H9 (cell line): ENCODE measurements around the gene ATP6V0A4. TPM values are rescaled to one million over a fixed set of nuclear protein-coding genes. Genes with fewer than 3 reads are reported as not detected.

Experiments used
- DNase-seq: peaks from one replicate; pipeline ENCODE4 v3.0.0-alpha.2; 2017
- H2AFZ ChIP-seq: one replicate; pipeline ENCODE4 v1.6.1; 2013; ENCODE audit warnings: mild to moderate bottlenecking, low read length, control low read depth, moderate library complexity
- H2AK5ac ChIP-seq: 2 replicates; pipeline ENCODE4 v1.6.1; 2013; ENCODE audit warnings: low read length, control low read depth, mixed read lengths; ENCODE audit not compliant: insufficient read length
- H2BK120ac ChIP-seq: one replicate; pipeline ENCODE4 v1.6.1; 2013; ENCODE audit warnings: low read depth, mild to moderate bottlenecking, low read length, control low read depth, inconsistent platforms; ENCODE audit not compliant: poor library complexity, severe bottlenecking
- H2BK12ac ChIP-seq: 2 replicates; pipeline ENCODE4 v1.6.1; 2013; ENCODE audit warnings: low read length, control low read depth, mixed read lengths, low read depth; ENCODE audit not compliant: insufficient read length
- H2BK15ac ChIP-seq: 2 replicates; pipeline ENCODE4 v1.6.1; 2013; ENCODE audit warnings: low read depth, low read length, control low read depth
- H2BK20ac ChIP-seq: one replicate; pipeline ENCODE4 v1.6.1; 2013; ENCODE audit warnings: low read depth, mild to moderate bottlenecking, low read length, control low read depth, inconsistent platforms; ENCODE audit not compliant: poor library complexity, severe bottlenecking
- H2BK5ac ChIP-seq: 2 replicates; pipeline ENCODE4 v1.6.1; 2013; ENCODE audit warnings: low read length, control low read depth, mixed read lengths; ENCODE audit not compliant: insufficient read length
- H3K14ac ChIP-seq: 2 replicates; pipeline ENCODE4 v1.6.1; 2013; ENCODE audit warnings: low read length, control low read depth; ENCODE audit not compliant: insufficient read depth
- H3K18ac ChIP-seq: 2 replicates; pipeline ENCODE4 v1.6.1; 2013; ENCODE audit warnings: low read depth, mild to moderate bottlenecking, mixed read lengths, low read length, control low read depth; ENCODE audit not compliant: insufficient read length
- H3K23ac ChIP-seq: 2 replicates; pipeline ENCODE4 v1.6.1; 2013; ENCODE audit warnings: low read length, control low read depth, mixed read lengths, low read depth; ENCODE audit not compliant: insufficient read length
- H3K23me2 ChIP-seq: 2 replicates; pipeline ENCODE4 v1.6.1; 2013; ENCODE audit warnings: low read depth, mild to moderate bottlenecking, mixed read lengths, low read length, control low read depth; ENCODE audit not compliant: insufficient read length, poor library complexity, severe bottlenecking
- H3K27ac ChIP-seq: 2 replicates; pipeline ENCODE4 v1.5.1; 2013; ENCODE audit warnings: low read length, control low read depth, mixed read lengths, low read depth; ENCODE audit not compliant: insufficient read length
- H3K27me3 ChIP-seq: 2 replicates; pipeline ENCODE4 v1.6.1; 2013; ENCODE audit warnings: low read length, control low read depth, inconsistent platforms; ENCODE audit not compliant: insufficient read depth
- H3K4ac ChIP-seq: 2 replicates; pipeline ENCODE4 v1.6.1; 2013; ENCODE audit warnings: low read depth, mild to moderate bottlenecking, control low read depth, inconsistent platforms, low read length, moderate library complexity
- H3K4me1 ChIP-seq: 2 replicates; pipeline ENCODE4 v1.6.1; 2013; ENCODE audit warnings: low read length, control low read depth, inconsistent platforms; ENCODE audit not compliant: insufficient read depth
- H3K4me2 ChIP-seq: 2 replicates; pipeline ENCODE4 v1.6.1; 2013; ENCODE audit warnings: low read length, control low read depth, mixed read lengths; ENCODE audit not compliant: insufficient read length, insufficient read depth
- H3K56ac ChIP-seq: 2 replicates; pipeline ENCODE4 v1.6.1; 2013; ENCODE audit warnings: low read depth, mild to moderate bottlenecking, mixed read lengths, low read length, control low read depth; ENCODE audit not compliant: insufficient read length
- H3K79me1 ChIP-seq: 2 replicates; pipeline ENCODE4 v1.6.1; 2013; ENCODE audit warnings: low read depth, mild to moderate bottlenecking, moderate library complexity, low read length, control low read depth, inconsistent platforms; ENCODE audit not compliant: insufficient read depth, poor library complexity, severe bottlenecking
- H3K79me2 ChIP-seq: 2 replicates; pipeline ENCODE4 v1.6.1; 2013; ENCODE audit warnings: low read length, control low read depth, inconsistent platforms; ENCODE audit not compliant: insufficient read depth
- H3K9ac ChIP-seq: 2 replicates; pipeline ENCODE4 v1.6.1; 2013; ENCODE audit warnings: low read length, control low read depth, mixed read lengths; ENCODE audit not compliant: insufficient read length; ENCODE audit errors: extremely low read depth
- H3K9me3 ChIP-seq: one replicate; pipeline ENCODE4 v1.6.1; 2013; ENCODE audit warnings: low read depth, low read length, inconsistent platforms; ENCODE audit not compliant: control insufficient read depth
- H3T11ph ChIP-seq: one replicate; pipeline ENCODE4 v1.6.1; 2013; ENCODE audit warnings: mild to moderate bottlenecking, low read length, control low read depth, inconsistent platforms
- H4K20me1 ChIP-seq: one replicate; pipeline ENCODE4 v1.6.1; 2013; ENCODE audit not compliant: control insufficient read depth, insufficient read length, insufficient read depth
- H4K5ac ChIP-seq: 2 replicates; pipeline ENCODE4 v1.6.1; 2013; ENCODE audit warnings: low read depth, mild to moderate bottlenecking, mixed read lengths, low read length, control low read depth; ENCODE audit not compliant: insufficient read length
- H4K8ac ChIP-seq: replicated peaks from 2 replicates; pipeline ENCODE4 v1.6.1; 2013; ENCODE audit warnings: low read length, control low read depth, mixed read lengths, low read depth; ENCODE audit not compliant: insufficient read length
- H4K91ac ChIP-seq: 2 replicates; pipeline ENCODE4 v1.6.1; 2013; ENCODE audit warnings: low read depth, mild to moderate bottlenecking, moderate library complexity, mixed read lengths, low read length, control low read depth; ENCODE audit not compliant: insufficient read length
- H3K27ac Mint-ChIP-seq, 3 experiments: 2 replicates in 2 of 3; 3 replicates in 1 of 3; pipeline ENCODE4 v1.8.0; 2020 to 2021; ENCODE audit warnings: mixed read lengths in 3 of 3, mild to moderate bottlenecking in 1 of 3, moderate library complexity in 1 of 3
- H3K27me3 Mint-ChIP-seq: 2 replicates; pipeline ENCODE4 v1.8.0; 2021; ENCODE audit warnings: low read depth, mild to moderate bottlenecking, moderate library complexity, mixed read lengths
- H3K36me3 Mint-ChIP-seq, 3 experiments: 2 replicates in 2 of 3; 3 replicates in 1 of 3; pipeline ENCODE4 v1.8.0; 2020 to 2021; ENCODE audit warnings: low read depth in 3 of 3, mixed read lengths in 3 of 3; ENCODE audit not compliant: insufficient read depth in 1 of 3
- H3K4me1 Mint-ChIP-seq, 2 experiments: 2 replicates each; pipeline ENCODE4 v1.8.0; 2020; ENCODE audit warnings: mixed read lengths in 2 of 2
- H3K4me3 Mint-ChIP-seq, 2 experiments: 2 replicates in 1 of 2; 3 replicates in 1 of 2; pipeline ENCODE4 v1.8.0; 2020 to 2021; ENCODE audit warnings: mild to moderate bottlenecking in 2 of 2, mixed read lengths in 2 of 2, moderate library complexity in 1 of 2
- H3K9me3 Mint-ChIP-seq, 2 experiments: 2 replicates in 1 of 2; 3 replicates in 1 of 2; pipeline ENCODE4 v1.8.0; 2020; ENCODE audit warnings: mild to moderate bottlenecking in 2 of 2, mixed read lengths in 2 of 2, moderate library complexity in 1 of 2
- WGBS: extraction: QIAGEN DNeasy Blood & Tissue Kit; methylation state at CpG from one replicate; pipeline ENCODE4 v1.1.7; 2013; ENCODE audit warnings: missing lambda C conversion rate, low lambda C conversion rate, mixed read lengths; ENCODE audit not compliant: insufficient read length; ENCODE audit errors: extremely low coverage; 5-methylcytosine and 5-hydroxymethylcytosine counted together
- total RNA-seq: library from RNA; stranded (reverse); gene quantifications from 2 replicates; pipeline ENCODE4 v1.2.1, GENCODE V29; 2021
- TF ChIP-seq, protein P1 (sequence below): fragments of 200-600 bp; sonication (generic); conservative IDR thresholded peaks from 3 replicates; pipeline ENCODE4 v1.8.0; 2021; ENCODE audit warnings: antibody characterized with exemption, mild to moderate bottlenecking

The ATP6V0A4 gene
- total RNA-seq, 1 experiment from 2014 or later, result 0.79 TPM

DNA sequence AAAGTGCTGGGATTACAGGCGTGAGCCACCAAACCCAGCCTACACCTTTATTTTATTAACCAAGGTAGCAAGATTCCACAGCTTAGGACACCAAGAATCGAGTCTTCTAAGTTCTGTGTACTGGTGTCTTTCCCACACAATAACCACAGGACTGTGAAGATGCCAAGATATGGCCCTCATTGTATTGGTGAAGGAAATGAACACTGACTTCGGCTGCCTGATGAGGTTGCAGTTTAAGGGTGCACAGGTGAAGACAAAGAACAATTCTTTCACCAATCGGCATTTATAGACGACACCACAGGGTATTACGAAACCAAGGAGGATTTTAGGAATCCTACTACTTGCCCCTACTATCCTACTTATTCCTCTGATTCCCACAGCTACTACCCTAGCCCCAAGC is 49.3 kb downstream of the ATP6V0A4 start:
- H2BK15ac ChIP-seq, result no peak overlapping the region
- H3K4ac ChIP-seq, result no peak overlapping the region
- H4K8ac ChIP-seq, result no peak overlapping the region
- H3K23me2 ChIP-seq, result no peaks in the 10 kb centered on the region
- no peaks in the 10 kb centered on the region for H3K9me3 Mint-ChIP-seq
- H3K79me2 ChIP-seq, result no peaks in the 10 kb centered on the region
- H4K91ac ChIP-seq, result no peak overlapping the region
- no peak overlapping the region for H3K27ac Mint-ChIP-seq
- H3K18ac ChIP-seq, result no peak overlapping the region
- no peak overlapping the region for H3T11ph ChIP-seq
- H3K4me2 ChIP-seq, result no peak overlapping the region
- H2BK120ac ChIP-seq, result no peak overlapping the region
- H3K27me3 ChIP-seq, result no peaks in the 10 kb centered on the region
- H2BK5ac ChIP-seq, result no peak overlapping the region
- H3K36me3 Mint-ChIP-seq, result no peaks in the 10 kb centered on the region
- no peak overlapping the region for H3K56ac ChIP-seq
- no peak overlapping the region for H3K9ac ChIP-seq
- no peaks in the 10 kb centered on the region for H3K79me1 ChIP-seq
- H2BK20ac ChIP-seq, result no peak overlapping the region
- H3K4me3 Mint-ChIP-seq, result no peak overlapping the region
- H3K27me3 Mint-ChIP-seq, result no peaks in the 10 kb centered on the region; the same call in 1 of the 2 replicates
- no peak overlapping the region for H2AFZ ChIP-seq
- no peak overlapping the region for H2AK5ac ChIP-seq
- no peaks in the 10 kb centered on the region for H3K9me3 ChIP-seq
- H3K4me1 ChIP-seq, result no peaks in the 10 kb centered on the region
- no CpG with 5 or more reads among the region's 6 CpGs for WGBS
- no peak overlapping the region for H3K14ac ChIP-seq
- no peak overlapping the region for H3K23ac ChIP-seq
- no peak overlapping the region for H3K27ac ChIP-seq
- H4K5ac ChIP-seq, result no peak overlapping the region
- no peak for DNase-seq
- TF ChIP-seq, protein P1, sequence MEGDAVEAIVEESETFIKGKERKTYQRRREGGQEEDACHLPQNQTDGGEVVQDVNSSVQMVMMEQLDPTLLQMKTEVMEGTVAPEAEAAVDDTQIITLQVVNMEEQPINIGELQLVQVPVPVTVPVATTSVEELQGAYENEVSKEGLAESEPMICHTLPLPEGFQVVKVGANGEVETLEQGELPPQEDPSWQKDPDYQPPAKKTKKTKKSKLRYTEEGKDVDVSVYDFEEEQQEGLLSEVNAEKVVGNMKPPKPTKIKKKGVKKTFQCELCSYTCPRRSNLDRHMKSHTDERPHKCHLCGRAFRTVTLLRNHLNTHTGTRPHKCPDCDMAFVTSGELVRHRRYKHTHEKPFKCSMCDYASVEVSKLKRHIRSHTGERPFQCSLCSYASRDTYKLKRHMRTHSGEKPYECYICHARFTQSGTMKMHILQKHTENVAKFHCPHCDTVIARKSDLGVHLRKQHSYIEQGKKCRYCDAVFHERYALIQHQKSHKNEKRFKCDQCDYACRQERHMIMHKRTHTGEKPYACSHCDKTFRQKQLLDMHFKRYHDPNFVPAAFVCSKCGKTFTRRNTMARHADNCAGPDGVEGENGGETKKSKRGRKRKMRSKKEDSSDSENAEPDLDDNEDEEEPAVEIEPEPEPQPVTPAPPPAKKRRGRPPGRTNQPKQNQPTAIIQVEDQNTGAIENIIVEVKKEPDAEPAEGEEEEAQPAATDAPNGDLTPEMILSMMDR, result no peak
- H4K20me1 ChIP-seq, result no peaks in the 10 kb centered on the region
- H3K4me1 Mint-ChIP-seq, result peaks cover 21 to 26% of the 10 kb centered on the region in 2 experiments
- H2BK12ac ChIP-seq, result no peak overlapping the region
